Occipital lobe (tissue), 2 donors: Measurements from ENCODE around the gene FAM222A. TPM values are rescaled to one million over a fixed set of nuclear protein-coding genes. Genes with fewer than 3 reads are reported as not detected.
"Not testable (repeated sequence)": the region's sequence is repeated elsewhere in the genome, so short reads cannot be mapped to it uniquely, and the experiment has no call there.

Source experiments
- DNase-seq: peaks from one replicate; lab custom pipeline; 2025; lab: John Stamatoyannopoulos, UW
- total RNA-seq: library from RNA; depleted of rRNA; stranded (reverse); fragments of >200 nt; gene quantifications from one replicate; pipeline ENCODE4 v1.2.3, GENCODE V29; 2014

Gene FAM222A
- total RNA-seq, 1 donor from 2014 or later = 2.5 TPM

- DNase-seq = no peak
Observed at GRCh38 chr12:109693653-109694600, 19.7 kb upstream of the FAM222A start.

- not testable (repeated sequence) for DNase-seq
Observed at GRCh38 chr12:109694629-109695028, 19.0 kb upstream of the FAM222A start.

GRCh38 chr12:109695416-109695815 lies 18.2 kb upstream of the FAM222A start:
- no peak for DNase-seq

- DNase-seq = no peak
Observed at GRCh38 chr12:109695961-109696461, 17.6 kb upstream of the FAM222A start.

GRCh38 chr12:109696485-109697269 lies 16.9 kb upstream of the FAM222A start:
- no peak for DNase-seq

GRCh38 chr12:109697270-109697553 lies 16.4 kb upstream of the FAM222A start:
- no peak for DNase-seq

GRCh38 chr12:109697877-109698468 lies 15.7 kb upstream of the FAM222A start:
- no peak for DNase-seq

GRCh38 chr12:109698820-109699219 lies 14.8 kb upstream of the FAM222A start:
- DNase-seq = no peak

GRCh38 chr12:109701064-109701463 lies 12.6 kb upstream of the FAM222A start:
- DNase-seq = no peak

GRCh38 chr12:109702111-109702841 lies 11.3 kb upstream of the FAM222A start:
- DNase-seq = no peak

GRCh38 chr12:109703684-109704083 lies 9.9 kb upstream of the FAM222A start:
- DNase-seq = no peak

- DNase-seq = no peak
Observed at GRCh38 chr12:109704371-109705098, 9.1 kb upstream of the FAM222A start.

GRCh38 chr12:109705291-109705690 lies 8.3 kb upstream of the FAM222A start:
- no peak for DNase-seq

- DNase-seq = no peak
Observed at GRCh38 chr12:109706398-109706746, 7.3 kb upstream of the FAM222A start.

GRCh38 chr12:109706747-109707469 lies 6.7 kb upstream of the FAM222A start:
- no peak for DNase-seq

- no peak for DNase-seq
Observed at GRCh38 chr12:109707470-109707821, 6.2 kb upstream of the FAM222A start.

GRCh38 chr12:109708939-109709338 lies 4.7 kb upstream of the FAM222A start:
- DNase-seq = no peak

GRCh38 chr12:109709401-109709991 lies 4.1 kb upstream of the FAM222A start:
- DNase-seq = no peak

- DNase-seq = no peak
Observed at GRCh38 chr12:109710205-109710746, 3.3 kb upstream of the FAM222A start.
